Measurements from ENCODE around the gene ZNHIT1.
"Not testable (repeated sequence)": the region's sequence is repeated elsewhere in the genome, so short reads cannot be mapped to it uniquely, and the experiment has no call there.

Gene ZNHIT1

GRCh38 chr7:101186844-101187428, 31.0 kb upstream of the ZNHIT1 start:
- no peak for DNase-seq (ENCODE audit: low read depth)

- no peak for DNase-seq (ENCODE audit: low read depth)
These were observed 28.9 kb upstream of the ZNHIT1 start for GRCh38 chr7:101189109-101189508.

- DNase-seq (ENCODE audit: low read depth) = no peak
These were observed 22.1 kb upstream of the ZNHIT1 start for GRCh38 chr7:101195884-101196283.

GRCh38 chr7:101197991-101198390, 20.0 kb upstream of the ZNHIT1 start:
- DNase-seq (ENCODE audit: low read depth) = no peak

GRCh38 chr7:101198476-101198875, 19.5 kb upstream of the ZNHIT1 start:
- no peak for DNase-seq (ENCODE audit: low read depth)

GRCh38 chr7:101199522-101199921, 18.4 kb upstream of the ZNHIT1 start:
- not testable (repeated sequence) for DNase-seq (ENCODE audit: low read depth)

GRCh38 chr7:101200504-101200861, 17.5 kb upstream of the ZNHIT1 start:
- no peak for DNase-seq (ENCODE audit: low read depth)

- DNase-seq (ENCODE audit: low read depth) = no peak
These were observed 16.9 kb upstream of the ZNHIT1 start, which contains the start of gene MOGAT3 for GRCh38 chr7:101200862-101201599. Gene MOGAT3, minus strand, starts transcription at chr7:101201036. Its CDS starts 182 bp downstream, at chr7:101200854.

- DNase-seq (ENCODE audit: low read depth) = no peak
These were observed 16.0 kb upstream of the ZNHIT1 start for GRCh38 chr7:101201695-101202602.

GRCh38 chr7:101202603-101202918, 15.4 kb upstream of the ZNHIT1 start:
- DNase-seq (ENCODE audit: low read depth) = no peak

- DNase-seq (ENCODE audit: low read depth) = not testable (repeated sequence)
These were observed 13.9 kb upstream of the ZNHIT1 start for GRCh38 chr7:101203740-101204738.

- no peak for DNase-seq (ENCODE audit: low read depth)
These were observed 11.9 kb upstream of the ZNHIT1 start for GRCh38 chr7:101205901-101206664.

GRCh38 chr7:101206665-101207042, 11.3 kb upstream of the ZNHIT1 start:
- DNase-seq (ENCODE audit: low read depth) = no peak

GRCh38 chr7:101207459-101207858, 10.5 kb upstream of the ZNHIT1 start:
- no peak for DNase-seq (ENCODE audit: low read depth)

- DNase-seq (ENCODE audit: low read depth) = no peak
These were observed 9.2 kb upstream of the ZNHIT1 start for GRCh38 chr7:101208794-101209193.

- DNase-seq (ENCODE audit: low read depth) = no peak
These were observed 7.8 kb upstream of the ZNHIT1 start for GRCh38 chr7:101210143-101210542.

GRCh38 chr7:101211501-101211900, 6.5 kb upstream of the ZNHIT1 start:
- DNase-seq (ENCODE audit: low read depth) = no peak

- DNase-seq (ENCODE audit: low read depth) = no peak
These were observed 6.0 kb upstream of the ZNHIT1 start for GRCh38 chr7:101212014-101212413.

- no peak for DNase-seq (ENCODE audit: low read depth)
These were observed 1.7 kb upstream of the ZNHIT1 start for GRCh38 chr7:101216001-101216859.

GRCh38 chr7:101216860-101217387, 1.0 kb upstream of the ZNHIT1 start:
- DNase-seq (ENCODE audit: low read depth) = no peak
